GM12865 (cell line): ENCODE results near the gene AP1S3.

ENCODE experiments used
- DNase-seq: peaks from one replicate; pipeline ENCODE4 v3.0.0; 2010; ENCODE audit warnings: low read depth
- H3K4me3 ChIP-seq: 2 replicates; pipeline ENCODE4 v1.5.1; 2011; ENCODE audit warnings: mild to moderate bottlenecking, low read depth, low read length, control low read depth
- CTCF ChIP-seq: IDR thresholded peaks from 2 replicates; pipeline ENCODE4 v1.5.1; 2011; ENCODE audit warnings: low read length, control low read depth, low read depth, inconsistent platforms; ENCODE audit not compliant: insufficient read depth; ENCODE audit errors: missing control alignments

Gene AP1S3

GRCh38 chr2:223744580-223744979 is 92.8 kb downstream of the AP1S3 start:
- TF ChIP-seq CTCF: no peak
- H3K4me3 ChIP-seq: no peak overlapping the region
- DNase-seq: no peak

GRCh38 chr2:223740679-223741078 is 96.7 kb downstream of the AP1S3 start:
- H3K4me3 ChIP-seq: no peak overlapping the region
- no peak for TF ChIP-seq CTCF
- no peak for DNase-seq

- TF ChIP-seq CTCF: no peak
- no peak overlapping the region for H3K4me3 ChIP-seq
- no peak for DNase-seq
Measured at GRCh38 chr2:223737207-223737606, 100.2 kb downstream of the AP1S3 start.

- H3K4me3 ChIP-seq: no peak overlapping the region
- no peak for DNase-seq
- TF ChIP-seq CTCF: no peak
Measured at GRCh38 chr2:223736488-223736887, 100.9 kb downstream of the AP1S3 start.

GRCh38 chr2:223735659-223736244 is 101.6 kb downstream of the AP1S3 start:
- no peak overlapping the region for H3K4me3 ChIP-seq
- no peak for TF ChIP-seq CTCF
- DNase-seq: no peak

- H3K4me3 ChIP-seq: no peak overlapping the region
- no peak for DNase-seq
- TF ChIP-seq CTCF: no peak
Measured at GRCh38 chr2:223735035-223735640, 102.2 kb downstream of the AP1S3 start.

- DNase-seq: no peak
- no peak for TF ChIP-seq CTCF
- no peak overlapping the region for H3K4me3 ChIP-seq
Measured at GRCh38 chr2:223734346-223734745, 103.0 kb downstream of the AP1S3 start.
